Testis (tissue), 2 donors: ENCODE measurements around the gene SLC9A4.

Source experiments
- POLR2A ChIP-seq: fragments of 450-650 bp; IDR thresholded peaks from one replicate; pipeline ENCODE4 v1.6.1; 2017; ENCODE audit warnings: antibody characterized with exemption, mild to moderate bottlenecking, moderate library complexity
- TF ChIP-seq, protein P1 (sequence below), 3 experiments: fragments of 450-650 bp in 2 of 3; fragments of 200-600 bp in 1 of 3; sonication (generic) in 1 of 3; IDR thresholded peaks; one replicate each; pipeline ENCODE4 v1.5.1; 2016 to 2019; ENCODE audit warnings: antibody characterized with exemption in 3 of 3, mild to moderate bottlenecking in 2 of 3, moderate library complexity in 1 of 3

DNA sequence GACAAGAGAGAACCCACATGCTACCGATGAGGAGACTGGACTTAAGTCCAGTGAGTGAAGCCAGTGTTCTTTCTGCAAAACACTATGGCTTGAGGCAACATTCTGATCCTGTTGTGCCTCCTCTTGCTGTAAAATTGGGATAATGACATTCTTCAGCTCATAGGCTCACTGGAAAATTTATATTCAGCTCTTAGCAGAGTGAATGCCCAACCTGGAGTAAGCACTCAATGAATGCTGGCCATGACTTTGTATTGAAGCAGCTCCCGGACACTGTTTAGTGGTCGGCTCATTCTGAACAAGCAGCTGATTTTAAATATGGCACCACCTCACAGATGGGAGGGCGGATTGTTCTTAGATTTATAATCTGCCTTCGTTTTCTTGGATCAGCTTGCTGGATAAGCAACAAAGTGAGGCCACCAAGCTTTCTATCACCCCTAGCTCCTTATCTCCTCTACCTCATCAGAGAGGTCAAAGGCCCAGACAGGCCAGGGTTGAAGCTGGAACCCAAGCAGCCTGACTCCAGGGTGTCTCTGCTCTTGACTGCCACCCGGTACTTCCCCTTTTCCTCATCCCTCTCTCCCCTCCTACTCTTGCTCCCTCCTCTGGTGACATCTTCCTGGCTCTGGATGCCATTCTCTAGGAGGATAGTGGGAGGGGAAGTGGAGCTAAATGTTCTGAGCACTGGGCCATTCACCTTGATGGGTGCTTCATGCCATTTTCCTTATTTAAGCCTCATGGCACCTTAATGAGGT is 11.5 kb downstream of the SLC9A4 start:
- TF ChIP-seq, protein P1, sequence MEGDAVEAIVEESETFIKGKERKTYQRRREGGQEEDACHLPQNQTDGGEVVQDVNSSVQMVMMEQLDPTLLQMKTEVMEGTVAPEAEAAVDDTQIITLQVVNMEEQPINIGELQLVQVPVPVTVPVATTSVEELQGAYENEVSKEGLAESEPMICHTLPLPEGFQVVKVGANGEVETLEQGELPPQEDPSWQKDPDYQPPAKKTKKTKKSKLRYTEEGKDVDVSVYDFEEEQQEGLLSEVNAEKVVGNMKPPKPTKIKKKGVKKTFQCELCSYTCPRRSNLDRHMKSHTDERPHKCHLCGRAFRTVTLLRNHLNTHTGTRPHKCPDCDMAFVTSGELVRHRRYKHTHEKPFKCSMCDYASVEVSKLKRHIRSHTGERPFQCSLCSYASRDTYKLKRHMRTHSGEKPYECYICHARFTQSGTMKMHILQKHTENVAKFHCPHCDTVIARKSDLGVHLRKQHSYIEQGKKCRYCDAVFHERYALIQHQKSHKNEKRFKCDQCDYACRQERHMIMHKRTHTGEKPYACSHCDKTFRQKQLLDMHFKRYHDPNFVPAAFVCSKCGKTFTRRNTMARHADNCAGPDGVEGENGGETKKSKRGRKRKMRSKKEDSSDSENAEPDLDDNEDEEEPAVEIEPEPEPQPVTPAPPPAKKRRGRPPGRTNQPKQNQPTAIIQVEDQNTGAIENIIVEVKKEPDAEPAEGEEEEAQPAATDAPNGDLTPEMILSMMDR (IDR thresholded peaks at IDR 0.05), result no peak
- no peak for TF ChIP-seq POLR2A
